GM18526 (cell line): ENCODE measurements around the gene UBE2G1.

Source experiments
- POLR2A ChIP-seq: IDR thresholded peaks from 3 replicates; pipeline ENCODE4 v1.6.1; 2011; ENCODE audit not compliant: insufficient read length; ENCODE audit errors: extremely low read depth

UBE2G1 gene

GRCh38 chr17:4324463-4324862 lies 42.0 kb downstream of the UBE2G1 start:
- no peak for TF ChIP-seq POLR2A

GRCh38 chr17:4319221-4319620 lies 47.3 kb downstream of the UBE2G1 start:
- TF ChIP-seq POLR2A: no peak

DNA sequence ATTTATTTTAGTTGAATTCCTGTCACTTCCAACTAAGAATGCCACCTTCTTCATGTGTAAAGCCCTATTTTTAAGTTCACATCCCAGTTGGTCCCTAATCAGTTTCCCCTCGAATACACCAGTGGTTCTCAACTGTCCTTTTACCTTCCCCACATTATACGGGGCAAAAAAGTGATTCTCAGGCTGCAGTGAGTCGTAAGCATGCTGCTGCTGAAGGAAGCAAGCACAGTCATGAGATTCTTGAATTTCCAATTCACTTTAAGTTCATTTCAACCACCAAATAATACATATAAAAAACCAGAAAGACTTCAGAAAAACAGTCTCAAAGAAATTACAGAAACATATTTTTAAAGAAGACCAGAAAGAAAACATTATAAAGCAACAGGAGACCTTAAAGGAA lies 47.9 kb downstream of the UBE2G1 start:
- no peak for TF ChIP-seq POLR2A

GRCh38 chr17:4318186-4318585 lies 48.3 kb downstream of the UBE2G1 start:
- TF ChIP-seq POLR2A: no peak

GRCh38 chr17:4317610-4318009 lies 48.9 kb downstream of the UBE2G1 start:
- TF ChIP-seq POLR2A: no peak

GRCh38 chr17:4316648-4317047 lies 49.8 kb downstream of the UBE2G1 start:
- no peak for TF ChIP-seq POLR2A

DNA sequence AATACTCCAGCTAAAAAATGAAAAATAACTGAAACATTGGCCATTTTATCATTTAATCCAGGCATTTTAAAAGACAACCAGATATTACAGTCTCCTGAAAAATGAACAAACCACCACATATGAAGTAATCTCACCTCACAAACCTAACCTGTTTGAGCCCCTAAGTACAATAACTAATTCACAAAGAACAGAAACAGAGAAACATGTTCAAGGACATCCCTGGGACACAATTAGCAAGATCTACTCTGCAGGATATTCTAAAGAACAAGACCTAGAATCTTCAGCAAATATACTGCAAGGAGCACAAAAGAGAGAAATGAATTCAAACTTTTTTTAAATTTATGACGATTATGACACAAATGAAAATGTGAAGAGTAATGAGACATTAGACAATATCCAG lies 51.9 kb downstream of the UBE2G1 start:
- no peak for TF ChIP-seq POLR2A

DNA sequence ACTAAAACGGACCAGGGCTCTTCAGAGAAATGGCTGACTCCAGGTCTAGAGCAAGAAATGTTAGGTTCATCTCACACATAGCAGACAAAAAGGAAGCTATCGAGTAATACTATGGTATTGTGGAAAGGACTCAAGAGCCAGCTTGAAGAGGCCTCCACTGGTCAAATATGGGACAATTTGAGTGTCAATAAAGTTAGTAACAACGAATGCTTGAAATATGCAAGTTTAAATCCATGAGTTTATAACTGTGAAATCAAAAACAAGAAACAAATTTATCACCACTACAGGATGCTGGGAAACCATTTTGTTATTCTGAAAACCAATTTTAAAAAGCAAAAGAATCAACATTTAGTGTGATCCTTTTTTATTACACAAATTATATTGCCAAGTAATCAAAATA lies 52.3 kb downstream of the UBE2G1 start:
- no peak for TF ChIP-seq POLR2A

DNA sequence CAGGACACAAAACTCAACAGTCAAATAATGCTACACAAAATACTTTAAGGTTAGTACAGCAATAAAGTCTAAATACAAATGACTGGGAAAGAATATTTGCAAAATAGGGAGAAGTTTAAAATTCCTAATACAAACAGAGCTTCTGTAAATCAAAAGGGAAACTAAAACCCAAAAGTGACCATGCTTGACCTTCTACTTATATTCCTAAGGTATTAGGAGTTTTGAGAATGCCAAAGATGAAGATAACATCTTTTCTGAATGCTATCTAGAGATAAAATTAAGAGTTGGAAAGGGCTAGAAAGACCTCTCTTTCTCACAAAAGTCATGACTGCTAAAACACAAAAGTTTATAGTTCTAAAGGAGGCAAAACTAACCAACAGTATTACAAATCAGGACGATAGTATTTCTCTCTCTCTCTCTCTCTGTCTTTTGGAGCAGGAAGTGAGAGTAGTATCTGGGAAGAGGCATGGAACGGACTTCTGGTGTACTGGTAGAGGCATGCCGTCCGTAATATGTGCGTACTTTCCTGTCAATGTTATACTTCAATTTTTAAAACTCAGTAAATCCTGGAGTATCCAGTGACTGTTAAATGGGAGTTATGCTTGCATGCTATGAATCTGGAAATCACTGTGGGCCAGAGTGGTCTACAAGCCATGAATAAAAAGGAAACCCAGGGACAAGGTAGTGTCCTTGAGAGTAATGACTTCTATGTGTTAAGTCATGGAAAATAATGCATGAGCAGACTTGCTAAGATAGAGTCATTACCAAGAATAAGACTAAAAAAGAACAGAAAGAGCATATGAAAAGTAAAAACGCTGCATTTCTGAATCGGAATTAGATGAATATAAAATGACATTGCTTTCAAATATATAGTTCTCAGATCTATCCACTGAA lies 53.0 kb downstream of the UBE2G1 start:
- TF ChIP-seq POLR2A: no peak

DNA sequence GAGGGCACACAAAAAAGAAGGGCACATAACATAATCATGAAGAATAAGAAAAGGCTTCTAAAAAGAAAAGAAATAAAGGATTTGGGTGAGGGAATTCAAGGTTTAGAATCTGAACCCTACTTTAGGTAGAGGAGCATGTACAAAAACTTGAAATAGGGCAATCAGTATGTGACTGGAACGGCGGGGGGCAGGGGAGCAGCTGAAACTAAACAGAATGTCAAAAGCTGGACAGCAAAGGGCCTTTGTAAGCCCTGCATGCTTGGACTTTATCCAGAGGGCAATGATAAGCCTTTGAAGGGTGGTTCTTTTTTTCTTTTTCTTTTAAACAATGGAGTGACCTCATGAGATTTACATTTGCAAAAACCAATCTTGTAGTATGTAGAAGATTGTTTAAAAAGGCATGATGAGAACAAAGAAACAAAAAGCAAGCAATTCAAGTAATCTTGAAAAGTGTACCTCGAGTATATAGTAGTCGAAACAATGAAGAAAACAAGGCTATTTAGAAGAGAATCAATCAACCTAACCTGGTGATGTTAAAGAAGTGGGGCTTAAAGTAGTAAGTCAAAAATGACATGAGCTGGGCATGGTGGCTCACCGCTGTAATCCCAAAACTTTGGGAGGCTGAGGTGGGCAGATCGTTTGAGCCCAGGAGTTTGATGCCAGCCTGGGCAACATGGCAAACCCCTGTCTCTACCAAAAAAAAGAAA lies 56.0 kb downstream of the UBE2G1 start:
- no peak for TF ChIP-seq POLR2A

DNA sequence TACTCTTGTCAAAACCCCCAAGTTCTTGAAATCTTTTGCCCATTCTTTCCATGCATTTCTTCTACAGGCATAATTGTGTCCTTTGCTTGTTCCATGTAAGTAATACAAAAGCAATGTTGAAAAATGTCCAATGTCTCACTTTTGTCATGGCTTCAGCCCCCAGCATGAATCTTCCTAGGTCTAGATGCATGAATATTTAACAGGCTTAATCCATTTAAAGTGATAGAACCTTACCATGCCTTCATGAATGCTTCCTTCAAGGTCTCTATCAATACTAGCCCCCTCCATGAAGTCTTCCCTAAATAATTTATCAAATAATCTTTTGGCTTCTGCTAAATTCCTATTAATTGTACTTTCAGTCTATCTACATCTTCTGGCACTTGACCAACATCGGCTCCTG lies 56.6 kb downstream of the UBE2G1 start:
- TF ChIP-seq POLR2A: no peak

DNA sequence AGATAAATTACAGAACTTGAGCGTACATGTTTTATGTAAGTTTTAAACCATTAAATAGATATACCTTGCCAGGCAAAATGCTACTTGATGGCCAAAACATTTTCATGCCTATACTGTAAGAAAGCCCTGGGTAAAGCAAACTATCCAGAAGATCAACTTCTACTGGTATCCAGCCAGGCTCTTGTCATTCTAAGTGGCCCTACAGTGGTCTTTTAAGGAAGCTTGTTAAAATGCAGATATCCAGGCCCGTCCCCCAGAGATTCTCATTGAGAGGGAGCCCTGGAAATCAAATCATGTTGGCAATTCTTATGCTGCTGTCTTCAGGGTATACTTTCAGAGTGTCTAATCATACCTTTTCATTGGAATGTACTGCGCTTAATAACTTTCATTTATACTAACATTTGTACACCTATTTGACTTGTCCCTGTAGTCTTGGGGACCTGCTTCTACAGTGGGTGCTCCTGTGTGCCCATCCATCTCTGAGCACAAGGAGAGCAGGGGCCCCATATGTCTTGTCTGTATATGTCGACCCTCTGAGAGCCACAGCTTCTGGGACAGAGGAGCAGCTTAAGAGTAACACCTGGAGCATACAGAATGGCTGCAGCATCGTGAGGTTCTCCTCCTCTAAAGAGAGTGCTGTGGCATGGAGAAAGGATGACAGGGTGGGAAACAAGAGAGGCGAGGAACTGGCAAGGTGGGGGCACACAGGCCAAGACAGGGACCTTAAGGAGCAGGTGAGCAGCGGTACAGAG lies 59.1 kb downstream of the UBE2G1 start:
- no peak for TF ChIP-seq POLR2A

GRCh38 chr17:4305224-4305623 lies 61.3 kb downstream of the UBE2G1 start:
- TF ChIP-seq POLR2A: no peak

- TF ChIP-seq POLR2A: no peak
These were observed 62.0 kb downstream of the UBE2G1 start for GRCh38 chr17:4304417-4305027.

GRCh38 chr17:4301066-4301465 lies 65.4 kb downstream of the UBE2G1 start:
- TF ChIP-seq POLR2A: no peak
